GM12801 (cell line): ENCODE data around the gene NEK5.

Experiments
- CTCF ChIP-seq: IDR thresholded peaks from one replicate; pipeline ENCODE4 v1.5.1; 2011; ENCODE audit warnings: control low read depth; ENCODE audit not compliant: insufficient read length; ENCODE audit errors: extremely low read depth

Gene NEK5

GRCh38 chr13:52001120-52001731 lies 127.6 kb downstream of the NEK5 start:
- no peak for TF ChIP-seq CTCF

- no peak for TF ChIP-seq CTCF
Observed at GRCh38 chr13:51999921-52000320, 129.0 kb downstream of the NEK5 start.

- no peak for TF ChIP-seq CTCF
Observed at GRCh38 chr13:51999510-51999911, 129.4 kb downstream of the NEK5 start.

GRCh38 chr13:51998723-51999509 lies 130.0 kb downstream of the NEK5 start:
- no peak for TF ChIP-seq CTCF

- TF ChIP-seq CTCF, result no peak
Observed at GRCh38 chr13:51997641-51998330, 131.1 kb downstream of the NEK5 start.

- no peak for TF ChIP-seq CTCF
Observed at GRCh38 chr13:51997186-51997585, 131.7 kb downstream of the NEK5 start.

GRCh38 chr13:51996641-51997040 lies 132.2 kb downstream of the NEK5 start:
- no peak for TF ChIP-seq CTCF
